Measurements from ENCODE around the gene SPATA20. TPM values are rescaled to one million over a fixed set of nuclear protein-coding genes. Genes with fewer than 3 reads are reported as not detected.
A peak's percentile ranks its signal among the peaks of the same experiment; 100 is the strongest.

SPATA20 gene
- polyA plus RNA-seq, 2 of the 4 experiments (the other 2 are of a cell fraction) = 34.4 to 110 TPM

DNA sequence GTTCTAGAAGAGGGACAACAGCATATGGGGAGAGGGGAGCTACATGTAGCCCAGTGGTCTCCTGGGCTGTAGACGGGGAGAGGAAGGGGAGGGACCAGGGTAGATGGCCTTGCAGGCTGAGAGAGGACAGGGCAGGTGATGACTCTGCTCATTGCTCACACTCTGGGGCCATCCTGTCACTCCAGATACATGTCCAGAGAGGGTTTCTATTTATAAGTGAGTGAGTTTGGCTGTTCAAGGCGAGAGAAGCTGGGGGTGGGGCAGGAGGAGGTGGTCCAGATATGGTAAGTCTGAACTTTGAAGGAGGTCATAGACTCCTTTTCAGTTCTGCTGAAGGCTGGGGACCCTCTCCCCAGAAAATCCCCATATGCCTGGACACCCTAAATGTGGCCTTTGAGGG lies 35.8 kb downstream of the SPATA20 start:
- no peak overlapping the region for H3K27ac ChIP-seq
- H3K4me1 ChIP-seq = no peaks in the 10 kb centered on the region
- no peak for DNase-seq (ENCODE audit: low read depth in 1 of 2, low spot score in 1 of 2)
- TF ChIP-seq RNF2 (IDR thresholded peaks at IDR 0.05; ENCODE audit: borderline replicate concordance, low read depth) = no peak
- no peak for TF ChIP-seq MAZ (IDR thresholded peaks at IDR 0.05; ENCODE audit: borderline replicate concordance, low read depth, low read length)
- no peak for TF ChIP-seq SMC3 (IDR thresholded peaks at IDR 0.05)
- TF ChIP-seq, protein P1, sequence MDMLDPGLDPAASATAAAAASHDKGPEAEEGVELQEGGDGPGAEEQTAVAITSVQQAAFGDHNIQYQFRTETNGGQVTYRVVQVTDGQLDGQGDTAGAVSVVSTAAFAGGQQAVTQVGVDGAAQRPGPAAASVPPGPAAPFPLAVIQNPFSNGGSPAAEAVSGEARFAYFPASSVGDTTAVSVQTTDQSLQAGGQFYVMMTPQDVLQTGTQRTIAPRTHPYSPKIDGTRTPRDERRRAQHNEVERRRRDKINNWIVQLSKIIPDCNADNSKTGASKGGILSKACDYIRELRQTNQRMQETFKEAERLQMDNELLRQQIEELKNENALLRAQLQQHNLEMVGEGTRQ (IDR thresholded peaks at IDR 0.05) = no peak
- no peak for TF ChIP-seq RARB (CRISPR knock-in tag; IDR thresholded peaks at IDR 0.05)
- TF ChIP-seq CBX2 (IDR thresholded peaks at IDR 0.05; ENCODE audit: borderline replicate concordance, low read depth) = no peak
- TF ChIP-seq JUN (IDR thresholded peaks at IDR 0.05) = no peak
- TF ChIP-seq POLR2A (IDR thresholded peaks at IDR 0.05; ENCODE audit: low read length) = no peak
- no peak for TF ChIP-seq EHMT2 (IDR thresholded peaks at IDR 0.05; ENCODE audit: low read depth)
- TF ChIP-seq ZFP36 (IDR thresholded peaks at IDR 0.05; ENCODE audit: borderline replicate concordance, partially characterized antibody) = no peak
- TF ChIP-seq ZSCAN20 (CRISPR knock-in tag; IDR thresholded peaks at IDR 0.05) = no peak
- TF ChIP-seq, protein P2, sequence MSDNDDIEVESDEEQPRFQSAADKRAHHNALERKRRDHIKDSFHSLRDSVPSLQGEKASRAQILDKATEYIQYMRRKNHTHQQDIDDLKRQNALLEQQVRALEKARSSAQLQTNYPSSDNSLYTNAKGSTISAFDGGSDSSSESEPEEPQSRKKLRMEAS (IDR thresholded peaks at IDR 0.05) = no peak
- TF ChIP-seq NR3C1 (IDR thresholded peaks at IDR 0.05) = no peak
- TF ChIP-seq, protein P3, sequence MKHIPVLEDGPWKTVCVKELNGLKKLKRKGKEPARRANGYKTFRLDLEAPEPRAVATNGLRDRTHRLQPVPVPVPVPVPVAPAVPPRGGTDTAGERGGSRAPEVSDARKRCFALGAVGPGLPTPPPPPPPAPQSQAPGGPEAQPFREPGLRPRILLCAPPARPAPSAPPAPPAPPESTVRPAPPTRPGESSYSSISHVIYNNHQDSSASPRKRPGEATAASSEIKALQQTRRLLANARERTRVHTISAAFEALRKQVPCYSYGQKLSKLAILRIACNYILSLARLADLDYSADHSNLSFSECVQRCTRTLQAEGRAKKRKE (CRISPR knock-in tag; IDR thresholded peaks at IDR 0.05; ENCODE audit: low read depth) = no peak
- TF ChIP-seq MYC (IDR thresholded peaks at IDR 0.05; ENCODE audit: borderline replicate concordance, low read length) = no peak
- TF ChIP-seq, protein P4, sequence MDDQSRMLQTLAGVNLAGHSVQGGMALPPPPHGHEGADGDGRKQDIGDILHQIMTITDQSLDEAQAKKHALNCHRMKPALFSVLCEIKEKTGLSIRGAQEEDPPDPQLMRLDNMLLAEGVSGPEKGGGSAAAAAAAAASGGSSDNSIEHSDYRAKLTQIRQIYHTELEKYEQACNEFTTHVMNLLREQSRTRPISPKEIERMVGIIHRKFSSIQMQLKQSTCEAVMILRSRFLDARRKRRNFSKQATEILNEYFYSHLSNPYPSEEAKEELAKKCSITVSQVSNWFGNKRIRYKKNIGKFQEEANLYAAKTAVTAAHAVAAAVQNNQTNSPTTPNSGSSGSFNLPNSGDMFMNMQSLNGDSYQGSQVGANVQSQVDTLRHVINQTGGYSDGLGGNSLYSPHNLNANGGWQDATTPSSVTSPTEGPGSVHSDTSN (IDR thresholded peaks at IDR 0.05) = no peak
- TF ChIP-seq HOXA7 (CRISPR knock-in tag; IDR thresholded peaks at IDR 0.05) = no peak
- FAIRE-seq = no peak
- H3K4me2 ChIP-seq = no peak overlapping the region
- H3K9me3 ChIP-seq = no peaks in the 10 kb centered on the region
- ChIA-PET POLR2A (no interaction called here), CTCF (interaction anchor here (0.8 to 2.9 kb wide), 5 partner anchors 9 to 48 kb away, joined by 3 to 8 read pairs (median 4); no protein-coding TSS in a partner anchor)
- H3K4me3 ChIP-seq = no peak overlapping the region
- ATAC-seq = no peak
- WGBS (ENCODE audit: missing lambda C conversion rate) = 89% methylated on average over 2 of the region's 2 CpGs

DNA sequence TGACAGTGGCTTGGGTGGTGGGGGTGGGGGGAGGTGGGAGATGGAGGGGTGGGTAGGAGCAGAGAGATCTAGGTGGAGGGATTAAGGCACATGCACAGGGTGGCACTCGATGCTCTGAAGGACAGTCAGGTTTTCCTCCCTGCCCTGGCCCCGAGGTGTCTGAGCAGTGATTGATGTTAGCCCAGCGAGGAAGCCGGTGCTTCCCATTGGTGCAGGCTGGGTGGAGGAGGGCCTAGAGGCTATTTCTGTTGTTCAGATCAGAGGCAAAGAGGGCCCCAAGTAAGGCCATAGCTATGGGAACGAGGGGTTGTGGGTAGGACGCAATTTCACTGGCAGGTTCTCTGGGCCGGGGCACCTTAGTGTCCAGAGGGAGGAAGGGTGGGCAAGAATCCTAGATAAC lies 36.7 kb downstream of the SPATA20 start:
- ATAC-seq (peak in 1 of 2 experiments; percentile 34; a peak in 3 of 6 replicates), DNase-seq (ENCODE audit: low read depth in 1 of 2, low spot score in 1 of 2) (no peak), FAIRE-seq (no peak)
- Histone ChIP-seq H3K4me1 (no peaks in the 10 kb centered on the region), H3K9me3 (no peaks in the 10 kb centered on the region), H3K4me3 (no peak overlapping the region), H3K27ac (no peak overlapping the region), H3K4me2 (no peak overlapping the region)
- 79% methylated on average over 7 of the region's 7 CpGs for WGBS (ENCODE audit: missing lambda C conversion rate)
- ChIA-PET POLR2A (no interaction called here), CTCF (interaction anchor here (0.7 to 2.3 kb wide), 5 partner anchors 9 to 111 kb away, joined by 3 to 13 read pairs (median 4); no protein-coding TSS in a partner anchor)
- TF ChIP-seq RAD21 (conservative IDR thresholded peaks at IDR 0.05 in 1 of 2, IDR thresholded peaks at IDR 0.05 in 1 of 2) (no peak), EP300 (IDR thresholded peaks at IDR 0.05) (no peak), EHMT2 (IDR thresholded peaks at IDR 0.05; ENCODE audit: low read depth) (no peak)
- TF ChIP-seq, protein P5, sequence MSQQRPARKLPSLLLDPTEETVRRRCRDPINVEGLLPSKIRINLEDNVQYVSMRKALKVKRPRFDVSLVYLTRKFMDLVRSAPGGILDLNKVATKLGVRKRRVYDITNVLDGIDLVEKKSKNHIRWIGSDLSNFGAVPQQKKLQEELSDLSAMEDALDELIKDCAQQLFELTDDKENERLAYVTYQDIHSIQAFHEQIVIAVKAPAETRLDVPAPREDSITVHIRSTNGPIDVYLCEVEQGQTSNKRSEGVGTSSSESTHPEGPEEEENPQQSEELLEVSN (IDR thresholded peaks at IDR 0.05; ENCODE audit: borderline replicate concordance, low read depth) = no peak

DNA sequence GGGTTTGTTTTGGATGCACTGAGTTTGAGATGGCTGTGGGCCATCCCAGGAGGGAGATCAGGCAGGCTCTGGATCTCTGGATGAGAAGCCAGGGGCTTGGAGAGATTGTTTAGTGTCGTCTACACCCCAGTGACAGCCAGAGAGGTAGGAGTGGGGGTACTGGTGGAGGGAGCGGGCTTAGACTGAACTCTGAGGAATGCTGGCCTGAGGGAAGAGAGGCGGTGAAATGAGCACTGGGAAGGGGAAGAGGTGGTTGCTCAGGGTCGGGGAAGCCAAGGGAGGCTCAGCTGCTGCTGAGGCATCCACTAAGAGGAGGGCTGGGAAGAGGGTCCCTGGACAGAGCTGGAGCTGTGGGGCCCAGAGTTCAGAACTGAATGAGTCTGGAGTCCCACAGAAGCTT lies 37.1 kb downstream of the SPATA20 start:
- H3K27ac ChIP-seq = no peak overlapping the region
- no peaks in the 10 kb centered on the region for H3K9me3 ChIP-seq
- CTCF ChIA-PET = interaction anchor here (0.9 to 2.3 kb wide), 6 partner anchors 9 to 112 kb away, joined by 3 to 13 read pairs (median 6); partner anchors contain the start of gene CACNA1G
- POLR2A ChIA-PET = no interaction called here
- FAIRE-seq (no peak), ATAC-seq (no peak), DNase-seq (ENCODE audit: low read depth in 1 of 2, low spot score in 1 of 2) (no peak)
- no peaks in the 10 kb centered on the region for H3K4me1 ChIP-seq
- no peak overlapping the region for H3K4me3 ChIP-seq
- H3K4me2 ChIP-seq = no peak overlapping the region
- TF ChIP-seq KDM1A (IDR thresholded peaks at IDR 0.05; ENCODE audit: low read depth) (no peak), MAFK (IDR thresholded peaks at IDR 0.05; ENCODE audit: partially characterized antibody) (no peak), RAD21 (conservative IDR thresholded peaks at IDR 0.05 in 1 of 2, IDR thresholded peaks at IDR 0.05 in 1 of 2) (no peak), ESRRA (IDR thresholded peaks at IDR 0.05; ENCODE audit: borderline replicate concordance, low read length) (no peak), RCOR1 (IDR thresholded peaks at IDR 0.05; ENCODE audit: low read depth, low read length) (no peak)
- TF ChIP-seq, protein P5 (IDR thresholded peaks at IDR 0.05; ENCODE audit: borderline replicate concordance, low read depth) = no peak
- WGBS (ENCODE audit: missing lambda C conversion rate) = 86% methylated on average over 4 of the region's 4 CpGs

Data from A549 (cell line).